ENCODE measurements around the gene KCTD12.

KCTD12 gene

DNA sequence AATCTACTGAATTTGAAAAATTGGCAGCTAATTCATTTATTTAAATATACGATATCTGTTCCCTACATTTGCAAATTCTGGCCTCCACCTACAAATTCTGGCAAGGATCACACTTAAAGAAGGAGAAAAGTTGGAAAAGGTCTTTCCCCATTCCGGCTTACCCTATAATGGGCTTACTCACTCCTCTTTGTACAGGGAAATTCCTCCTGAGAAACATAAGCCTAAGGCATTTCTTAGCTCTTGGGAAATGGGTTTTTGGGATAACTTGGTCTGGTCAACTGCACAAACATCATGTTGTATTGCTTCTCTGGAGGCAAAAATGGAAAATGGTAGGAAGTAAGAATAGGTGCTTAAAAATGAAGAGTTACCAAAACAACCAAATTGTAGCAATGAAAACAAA lies 25.5 kb downstream of the KCTD12 start:
- H3K36me3 ChIP-seq (ENCODE audit: control insufficient read depth, insufficient read depth, low read length) = no peaks in the 10 kb centered on the region
- no peak overlapping the region for H3K4me3 ChIP-seq (ENCODE audit: low read depth, low read length)
- H3K9me3 ChIP-seq (ENCODE audit: control insufficient read depth, insufficient read depth, low read length) = no peaks in the 10 kb centered on the region
- no peaks in the 10 kb centered on the region for H3K27me3 ChIP-seq (ENCODE audit: control insufficient read depth, insufficient read depth, low read length)
- no peaks in the 10 kb centered on the region for H3K4me1 ChIP-seq (ENCODE audit: control insufficient read depth, insufficient read depth, low read length)
- H3K9ac ChIP-seq (ENCODE audit: low read depth, low read length) = no peak overlapping the region
- H3K27ac ChIP-seq (ENCODE audit: low read depth, low read length) = no peak overlapping the region

DNA sequence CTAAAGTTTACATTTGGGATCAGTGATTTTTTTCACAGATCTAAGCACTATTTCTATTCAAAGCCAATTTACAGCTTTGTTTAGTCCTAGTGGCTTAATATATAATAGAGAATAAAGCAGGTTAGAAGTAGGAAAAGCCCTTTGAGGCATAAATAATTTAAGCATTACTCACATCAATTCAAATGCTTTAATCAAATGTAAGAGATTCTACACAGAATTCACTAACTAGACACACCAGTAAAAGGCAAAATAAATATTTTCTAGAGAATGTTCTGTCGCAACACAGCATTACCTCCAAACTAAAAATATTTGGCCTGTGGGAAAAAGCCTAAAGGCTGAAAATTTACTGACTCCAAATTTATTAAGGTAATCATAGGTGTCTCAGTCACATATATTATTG lies 31.3 kb downstream of the KCTD12 start:
- no peaks in the 10 kb centered on the region for H3K9me3 ChIP-seq (ENCODE audit: control insufficient read depth, insufficient read depth, low read length)
- no peak overlapping the region for H3K27ac ChIP-seq (ENCODE audit: low read depth, low read length)
- no peak overlapping the region for H3K9ac ChIP-seq (ENCODE audit: low read depth, low read length)
- H3K4me3 ChIP-seq (ENCODE audit: low read depth, low read length) = no peak overlapping the region
- no peaks in the 10 kb centered on the region for H3K36me3 ChIP-seq (ENCODE audit: control insufficient read depth, insufficient read depth, low read length)
- no peaks in the 10 kb centered on the region for H3K27me3 ChIP-seq (ENCODE audit: control insufficient read depth, insufficient read depth, low read length)
- H3K4me1 ChIP-seq (ENCODE audit: control insufficient read depth, insufficient read depth, low read length) = no peaks in the 10 kb centered on the region

DNA sequence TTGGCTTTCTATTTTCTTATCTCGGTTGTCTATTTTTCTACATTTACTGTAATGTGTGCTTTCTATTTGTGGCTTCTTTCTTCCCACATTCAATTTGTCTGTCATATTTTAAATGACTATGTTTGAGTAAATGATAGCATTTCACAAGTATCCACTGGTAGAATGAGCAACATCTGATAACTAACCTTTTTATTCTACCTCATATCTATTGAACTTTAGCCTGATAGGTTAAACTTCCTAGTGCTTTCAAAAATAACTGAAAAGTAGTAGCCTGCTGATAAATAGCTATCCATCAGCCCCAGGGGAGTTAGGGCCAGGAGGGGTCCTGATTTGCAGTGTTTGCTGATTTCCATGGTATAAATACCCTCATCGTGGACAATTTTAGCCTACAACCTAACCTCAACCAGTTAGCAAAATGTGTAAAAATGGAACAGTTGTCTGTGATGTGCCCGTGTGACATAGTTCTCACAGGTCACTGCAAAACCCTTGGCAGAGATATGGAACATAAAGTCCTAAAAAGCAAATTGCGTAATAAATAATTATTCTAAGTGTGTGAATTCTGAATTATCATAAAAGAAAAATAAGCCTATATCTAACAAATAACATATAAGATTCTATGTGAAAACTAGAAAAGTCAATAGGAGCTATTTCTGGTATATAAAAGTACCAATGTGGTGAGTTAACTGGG lies 32.1 kb downstream of the KCTD12 start:
- no peaks in the 10 kb centered on the region for H3K9me3 ChIP-seq (ENCODE audit: control insufficient read depth, insufficient read depth, low read length)
- H3K9ac ChIP-seq (ENCODE audit: low read depth, low read length) = no peak overlapping the region
- H3K27me3 ChIP-seq (ENCODE audit: control insufficient read depth, insufficient read depth, low read length) = no peaks in the 10 kb centered on the region
- H3K4me3 ChIP-seq (ENCODE audit: low read depth, low read length) = no peak overlapping the region
- no peaks in the 10 kb centered on the region for H3K4me1 ChIP-seq (ENCODE audit: control insufficient read depth, insufficient read depth, low read length)
- no peak overlapping the region for H3K27ac ChIP-seq (ENCODE audit: low read depth, low read length)
- no peaks in the 10 kb centered on the region for H3K36me3 ChIP-seq (ENCODE audit: control insufficient read depth, insufficient read depth, low read length)

DNA sequence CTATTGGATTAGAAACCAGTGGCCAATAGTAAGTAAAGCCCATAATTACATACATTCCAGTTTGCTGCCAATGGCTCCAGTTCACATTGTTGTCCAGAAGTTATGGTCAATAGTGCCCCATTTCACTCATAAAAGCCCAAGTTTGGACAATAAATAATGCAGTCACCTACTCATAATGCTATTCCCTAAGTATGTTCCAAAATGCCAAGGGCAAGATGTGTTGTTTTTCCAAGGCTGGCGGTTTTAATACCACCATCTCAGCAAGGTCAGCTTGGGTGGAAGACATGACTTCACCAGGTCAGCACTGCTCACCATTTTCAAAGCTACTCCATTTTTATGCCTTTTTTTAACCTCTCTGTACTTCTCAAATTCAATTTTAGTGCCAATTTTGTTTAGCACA lies 32.7 kb downstream of the KCTD12 start:
- Histone ChIP-seq H3K9ac (ENCODE audit: low read depth, low read length) (no peak overlapping the region), H3K27me3 (ENCODE audit: control insufficient read depth, insufficient read depth, low read length) (no peaks in the 10 kb centered on the region), H3K4me3 (ENCODE audit: low read depth, low read length) (no peak overlapping the region), H3K36me3 (ENCODE audit: control insufficient read depth, insufficient read depth, low read length) (no peaks in the 10 kb centered on the region), H3K4me1 (ENCODE audit: control insufficient read depth, insufficient read depth, low read length) (no peaks in the 10 kb centered on the region), H3K27ac (ENCODE audit: low read depth, low read length) (no peak overlapping the region), H3K9me3 (ENCODE audit: control insufficient read depth, insufficient read depth, low read length) (no peaks in the 10 kb centered on the region)

DNA sequence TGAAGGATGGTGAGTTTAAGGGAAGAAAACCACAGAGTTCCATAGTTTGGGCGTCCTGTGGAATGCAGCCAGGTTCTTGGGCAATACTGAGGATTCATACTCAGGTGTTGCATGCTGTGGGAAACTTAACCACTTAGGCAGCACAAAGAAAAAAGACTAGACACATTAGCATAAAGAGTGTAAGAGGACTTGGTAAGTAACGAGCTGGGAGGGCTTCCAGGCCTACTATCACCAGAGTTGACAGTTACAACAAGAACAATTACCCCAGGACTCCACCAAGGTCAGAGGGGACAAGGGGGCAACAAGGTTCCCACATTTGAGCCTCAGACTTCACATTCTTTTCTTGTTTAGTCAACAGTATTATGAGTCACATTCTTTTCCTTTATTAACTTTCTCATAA lies 33.2 kb downstream of the KCTD12 start:
- H3K4me3 ChIP-seq (ENCODE audit: low read depth, low read length) = no peak overlapping the region
- no peaks in the 10 kb centered on the region for H3K4me1 ChIP-seq (ENCODE audit: control insufficient read depth, insufficient read depth, low read length)
- no peaks in the 10 kb centered on the region for H3K36me3 ChIP-seq (ENCODE audit: control insufficient read depth, insufficient read depth, low read length)
- no peaks in the 10 kb centered on the region for H3K9me3 ChIP-seq (ENCODE audit: control insufficient read depth, insufficient read depth, low read length)
- H3K27me3 ChIP-seq (ENCODE audit: control insufficient read depth, insufficient read depth, low read length) = no peaks in the 10 kb centered on the region
- H3K9ac ChIP-seq (ENCODE audit: low read depth, low read length) = no peak overlapping the region
- no peak overlapping the region for H3K27ac ChIP-seq (ENCODE audit: low read depth, low read length)

DNA sequence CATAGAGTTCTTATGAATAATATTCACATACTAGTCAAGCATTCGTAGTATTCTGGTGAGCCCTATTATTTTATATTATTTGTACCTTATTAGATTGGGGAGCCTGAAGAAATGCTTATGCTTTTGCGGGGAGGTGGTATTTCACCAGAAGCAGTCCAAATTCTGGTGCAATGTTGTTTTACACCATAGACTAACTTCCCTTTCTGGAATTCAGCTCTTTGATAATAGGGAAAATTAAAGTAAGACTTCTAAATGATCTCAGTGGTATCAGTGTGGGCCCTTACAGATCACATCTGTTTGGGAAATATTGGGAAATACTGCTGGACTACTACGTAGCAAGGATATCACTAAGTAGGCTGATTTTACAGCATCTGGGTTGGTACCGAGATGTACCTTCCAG lies 34.2 kb downstream of the KCTD12 start:
- Histone ChIP-seq H3K4me1 (ENCODE audit: control insufficient read depth, insufficient read depth, low read length) (no peaks in the 10 kb centered on the region), H3K9me3 (ENCODE audit: control insufficient read depth, insufficient read depth, low read length) (no peaks in the 10 kb centered on the region), H3K4me3 (ENCODE audit: low read depth, low read length) (no peak overlapping the region)

DNA sequence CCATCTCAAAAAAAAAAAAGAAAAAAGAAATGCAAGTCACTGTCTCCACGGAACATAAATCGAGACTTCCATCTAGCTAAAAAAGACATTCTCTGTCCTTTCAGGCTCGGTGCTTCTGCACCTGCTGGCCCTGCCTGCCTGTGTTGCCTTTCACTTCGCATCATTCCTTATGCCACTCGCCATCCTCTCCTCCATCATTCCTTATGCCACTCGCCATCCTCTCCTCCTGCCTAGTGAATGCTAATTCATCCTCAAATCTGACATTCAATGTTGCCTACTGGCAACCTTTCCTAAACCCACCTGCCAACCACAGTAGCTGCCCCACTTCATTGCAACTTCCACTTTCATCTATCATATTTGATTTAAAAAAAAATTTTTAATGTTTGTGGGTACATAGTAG lies 36.7 kb downstream of the KCTD12 start:
- H3K36me3 ChIP-seq (ENCODE audit: control insufficient read depth, insufficient read depth, low read length) = no peaks in the 10 kb centered on the region
- no peaks in the 10 kb centered on the region for H3K4me1 ChIP-seq (ENCODE audit: control insufficient read depth, insufficient read depth, low read length)
- H3K27ac ChIP-seq (ENCODE audit: low read depth, low read length) = no peak overlapping the region
- H3K4me3 ChIP-seq (ENCODE audit: low read depth, low read length) = no peak overlapping the region
- H3K9ac ChIP-seq (ENCODE audit: low read depth, low read length) = no peak overlapping the region
- no peaks in the 10 kb centered on the region for H3K9me3 ChIP-seq (ENCODE audit: control insufficient read depth, insufficient read depth, low read length)
- no peaks in the 10 kb centered on the region for H3K27me3 ChIP-seq (ENCODE audit: control insufficient read depth, insufficient read depth, low read length)

More for the DNA sequence above, 34.2 kb downstream of the KCTD12 start:
- H3K36me3 ChIP-seq (ENCODE audit: control insufficient read depth, insufficient read depth, low read length) = no peaks in the 10 kb centered on the region
- H3K27me3 ChIP-seq (ENCODE audit: control insufficient read depth, insufficient read depth, low read length) = no peaks in the 10 kb centered on the region
- no peak overlapping the region for H3K9ac ChIP-seq (ENCODE audit: low read depth, low read length)
- H3K27ac ChIP-seq (ENCODE audit: low read depth, low read length) = no peak overlapping the region

DNA sequence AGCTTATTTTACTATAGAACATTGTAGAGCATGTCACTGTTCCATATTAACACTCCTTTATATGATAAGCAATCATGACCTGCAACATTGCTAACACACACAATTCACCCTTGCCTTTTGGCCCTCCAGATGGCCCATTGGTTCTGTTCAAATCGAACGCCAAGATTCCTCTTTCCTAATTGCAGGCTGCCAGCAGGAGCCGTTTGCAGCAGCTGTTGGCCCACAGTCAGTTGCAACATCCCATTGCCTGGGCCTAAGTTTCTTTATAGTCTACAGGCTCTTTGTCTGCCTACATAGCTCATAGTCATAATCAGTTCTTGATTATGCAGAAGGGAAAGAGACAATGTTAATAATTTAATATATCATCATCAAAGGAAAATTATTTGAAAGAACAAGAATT lies 37.6 kb downstream of the KCTD12 start:
- H3K4me1 ChIP-seq (ENCODE audit: control insufficient read depth, insufficient read depth, low read length) = no peaks in the 10 kb centered on the region
- H3K4me3 ChIP-seq (ENCODE audit: low read depth, low read length) = no peak overlapping the region

DNA sequence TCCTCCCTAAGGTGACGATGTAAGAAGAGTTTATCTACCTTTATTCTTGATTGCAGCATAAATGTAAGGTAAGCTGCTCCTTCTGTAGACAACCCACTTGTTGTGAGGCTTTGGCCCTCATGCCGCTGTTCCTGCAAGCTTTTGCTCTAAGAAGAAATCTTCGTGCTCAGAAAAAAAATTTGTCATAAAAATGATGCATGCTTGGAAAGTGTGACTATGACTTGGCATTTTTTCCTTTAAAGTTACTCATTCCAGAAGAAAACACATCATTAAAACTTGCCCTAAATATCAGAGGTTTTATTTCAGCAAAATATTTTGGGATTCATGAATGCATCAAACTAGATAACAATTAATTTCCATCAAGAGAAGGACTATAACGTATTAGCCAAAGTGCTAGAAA lies 39.8 kb downstream of the KCTD12 start:
- Histone ChIP-seq H3K27ac (ENCODE audit: low read depth, low read length) (no peak overlapping the region), H3K9ac (ENCODE audit: low read depth, low read length) (no peak overlapping the region), H3K4me3 (ENCODE audit: low read depth, low read length) (no peak overlapping the region), H3K27me3 (ENCODE audit: control insufficient read depth, insufficient read depth, low read length) (no peaks in the 10 kb centered on the region), H3K9me3 (ENCODE audit: control insufficient read depth, insufficient read depth, low read length) (no peaks in the 10 kb centered on the region), H3K4me1 (ENCODE audit: control insufficient read depth, insufficient read depth, low read length) (no peaks in the 10 kb centered on the region), H3K36me3 (ENCODE audit: control insufficient read depth, insufficient read depth, low read length) (no peaks in the 10 kb centered on the region)

More for the DNA sequence above, 37.6 kb downstream of the KCTD12 start:
- H3K9ac ChIP-seq (ENCODE audit: low read depth, low read length) = no peak overlapping the region
- H3K27me3 ChIP-seq (ENCODE audit: control insufficient read depth, insufficient read depth, low read length) = no peaks in the 10 kb centered on the region
- H3K36me3 ChIP-seq (ENCODE audit: control insufficient read depth, insufficient read depth, low read length) = no peaks in the 10 kb centered on the region
- H3K27ac ChIP-seq (ENCODE audit: low read depth, low read length) = no peak overlapping the region
- H3K9me3 ChIP-seq (ENCODE audit: control insufficient read depth, insufficient read depth, low read length) = no peaks in the 10 kb centered on the region

DNA sequence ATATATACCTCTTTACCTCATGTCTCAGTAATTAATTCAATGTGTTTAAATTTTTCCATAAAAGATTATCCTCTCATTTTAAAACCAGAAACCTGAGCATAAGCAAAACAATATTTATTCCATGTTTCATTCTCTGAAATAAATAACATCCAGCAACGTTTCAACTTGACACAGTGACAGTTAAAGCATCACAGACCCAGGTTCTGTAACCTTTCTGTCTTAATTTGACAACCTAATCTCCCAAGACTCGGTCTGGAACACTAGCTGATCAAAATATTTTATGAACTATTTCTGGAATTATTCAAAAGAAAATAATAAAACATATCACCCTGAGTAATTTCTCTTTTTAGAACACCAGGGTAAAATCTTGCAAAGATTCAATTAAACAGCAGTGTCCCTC lies 40.3 kb downstream of the KCTD12 start:
- H3K27ac ChIP-seq (ENCODE audit: low read depth, low read length) = no peak overlapping the region
- no peaks in the 10 kb centered on the region for H3K9me3 ChIP-seq (ENCODE audit: control insufficient read depth, insufficient read depth, low read length)
- no peaks in the 10 kb centered on the region for H3K36me3 ChIP-seq (ENCODE audit: control insufficient read depth, insufficient read depth, low read length)

DNA sequence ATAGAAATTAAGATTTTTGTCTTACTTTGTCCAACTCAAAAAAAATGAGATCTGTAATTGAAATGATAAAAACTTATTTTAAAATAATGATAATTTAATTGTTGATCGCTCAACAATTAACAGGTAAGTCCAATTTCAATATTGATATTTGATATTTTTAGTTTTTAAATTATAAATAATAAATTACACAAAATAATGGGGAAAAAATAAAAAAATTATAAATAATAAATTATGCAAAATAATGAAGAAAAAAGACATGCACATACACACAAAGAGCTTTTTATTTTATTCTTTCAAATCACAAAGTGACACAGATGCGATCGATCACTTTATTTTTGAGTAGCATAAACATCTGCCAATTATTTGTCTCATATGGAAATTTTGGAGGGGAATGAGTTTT lies 40.8 kb downstream of the KCTD12 start:
- Histone ChIP-seq H3K9me3 (ENCODE audit: control insufficient read depth, insufficient read depth, low read length) (no peaks in the 10 kb centered on the region), H3K27ac (ENCODE audit: low read depth, low read length) (no peak overlapping the region), H3K4me3 (ENCODE audit: low read depth, low read length) (no peak overlapping the region), H3K36me3 (ENCODE audit: control insufficient read depth, insufficient read depth, low read length) (no peaks in the 10 kb centered on the region), H3K4me1 (ENCODE audit: control insufficient read depth, insufficient read depth, low read length) (no peaks in the 10 kb centered on the region), H3K9ac (ENCODE audit: low read depth, low read length) (no peak overlapping the region), H3K27me3 (ENCODE audit: control insufficient read depth, insufficient read depth, low read length) (no peaks in the 10 kb centered on the region)

More for the DNA sequence above, 40.3 kb downstream of the KCTD12 start:
- Histone ChIP-seq H3K4me3 (ENCODE audit: low read depth, low read length) (no peak overlapping the region), H3K4me1 (ENCODE audit: control insufficient read depth, insufficient read depth, low read length) (no peaks in the 10 kb centered on the region), H3K9ac (ENCODE audit: low read depth, low read length) (no peak overlapping the region), H3K27me3 (ENCODE audit: control insufficient read depth, insufficient read depth, low read length) (no peaks in the 10 kb centered on the region)
